SH-SY5Y (cell line): ENCODE results near the gene NEK1.

Experiments
- GATA2 ChIP-seq: IDR thresholded peaks from 2 replicates; pipeline ENCODE4 v1.6.1; 2011; ENCODE audit warnings: mild to moderate bottlenecking, low read depth, low read length
- GATA3 ChIP-seq: IDR thresholded peaks from 2 replicates; pipeline ENCODE4 v1.6.1; 2011; ENCODE audit warnings: low read depth, mild to moderate bottlenecking, low read length, moderate library complexity

DNA sequence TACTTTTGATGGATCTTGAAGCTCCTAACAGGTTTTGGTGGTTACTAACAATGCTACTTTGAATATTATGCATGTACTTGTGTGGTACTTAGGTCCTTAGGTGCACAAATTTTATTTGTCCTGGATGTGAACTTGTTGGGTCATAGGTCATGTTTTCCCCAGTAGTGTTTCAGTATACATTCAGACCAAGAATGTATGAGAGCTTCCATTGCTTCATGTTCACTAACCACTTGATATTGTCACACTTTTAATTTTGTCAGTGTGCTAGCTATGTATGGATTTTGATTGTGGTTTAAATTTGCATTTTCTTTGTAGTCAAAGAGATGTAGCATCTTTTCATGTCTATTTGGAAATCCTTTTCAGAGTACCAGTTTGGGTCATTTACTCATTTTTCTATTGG, 40.2 kb upstream of the NEK1 start:
- TF ChIP-seq GATA2 (no peak), GATA3 (no peak)
